GM19099 (cell line): ENCODE results near the gene MCTP1.

Experiments used
- POLR2A ChIP-seq: IDR thresholded peaks from 3 replicates; pipeline ENCODE4 v1.6.1; 2011; ENCODE audit warnings: low read depth; ENCODE audit not compliant: insufficient read length; ENCODE audit errors: extremely low read depth

The MCTP1 gene

DNA sequence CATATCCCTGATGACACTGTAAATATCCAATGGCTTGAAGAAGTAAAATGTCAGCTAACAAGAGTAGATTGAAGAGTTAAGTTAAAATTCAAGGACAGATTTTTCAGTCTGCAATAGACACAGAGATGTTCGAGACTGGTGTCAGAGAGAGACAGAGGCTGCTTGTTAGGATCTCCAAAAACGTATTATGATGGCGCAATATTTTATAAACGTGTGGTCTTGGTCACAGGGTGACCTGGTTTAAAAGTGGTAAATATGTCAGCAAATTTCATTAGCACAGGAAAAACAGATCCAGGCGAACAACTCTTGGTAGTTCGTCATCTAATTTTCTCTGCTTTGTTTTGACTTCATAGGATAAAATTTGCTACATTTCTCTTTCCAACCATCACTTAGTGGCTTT lies 317.4 kb downstream of the MCTP1 start:
- TF ChIP-seq POLR2A = no peak

DNA sequence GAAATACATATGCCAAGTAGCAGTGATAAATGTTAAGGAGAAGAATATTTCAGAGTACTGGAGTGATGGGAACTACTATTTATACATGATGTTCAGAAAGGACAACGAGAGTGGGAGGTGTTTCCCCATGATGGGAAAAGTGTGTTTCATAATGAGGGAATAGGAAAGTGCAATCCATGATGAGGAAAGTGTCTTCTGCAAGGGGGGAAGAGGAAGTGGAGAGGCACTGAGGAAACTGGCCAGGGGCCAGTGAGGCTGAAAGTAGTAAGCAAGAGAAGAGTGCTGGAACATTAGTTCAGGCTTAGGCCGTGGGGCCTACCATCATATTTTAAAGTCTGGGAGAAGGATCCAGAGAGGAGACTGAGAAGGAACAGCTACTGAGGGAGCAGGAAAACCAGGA lies 339.2 kb downstream of the MCTP1 start:
- no peak for TF ChIP-seq POLR2A

- no peak for TF ChIP-seq POLR2A
These were observed 340.7 kb downstream of the MCTP1 start for GRCh38 chr5:94944160-94944559.

- no peak for TF ChIP-seq POLR2A
These were observed 343.7 kb downstream of the MCTP1 start for GRCh38 chr5:94941122-94941755.

GRCh38 chr5:94932259-94932658 lies 352.6 kb downstream of the MCTP1 start:
- no peak for TF ChIP-seq POLR2A

GRCh38 chr5:94928891-94929290 lies 356.0 kb downstream of the MCTP1 start:
- TF ChIP-seq POLR2A = no peak

DNA sequence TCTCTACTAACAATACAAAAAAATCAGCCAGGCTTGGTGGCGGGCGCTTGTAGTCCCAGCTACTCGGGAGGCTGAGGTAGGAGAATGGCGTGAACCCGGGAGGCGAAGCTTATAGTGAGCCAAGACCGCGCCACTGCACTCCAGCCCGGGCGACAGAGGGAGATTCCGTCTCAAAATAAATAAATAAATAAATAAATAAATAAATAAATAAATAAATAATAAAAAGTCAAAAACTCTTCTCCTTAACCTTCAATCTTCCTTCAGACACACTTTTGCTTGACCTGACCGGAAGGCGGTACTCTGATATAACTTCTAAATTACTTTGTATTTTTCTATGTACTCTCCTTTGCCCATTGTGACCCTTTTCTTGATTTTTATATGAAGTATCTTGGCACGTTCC lies 364.3 kb downstream of the MCTP1 start:
- no peak for TF ChIP-seq POLR2A

DNA sequence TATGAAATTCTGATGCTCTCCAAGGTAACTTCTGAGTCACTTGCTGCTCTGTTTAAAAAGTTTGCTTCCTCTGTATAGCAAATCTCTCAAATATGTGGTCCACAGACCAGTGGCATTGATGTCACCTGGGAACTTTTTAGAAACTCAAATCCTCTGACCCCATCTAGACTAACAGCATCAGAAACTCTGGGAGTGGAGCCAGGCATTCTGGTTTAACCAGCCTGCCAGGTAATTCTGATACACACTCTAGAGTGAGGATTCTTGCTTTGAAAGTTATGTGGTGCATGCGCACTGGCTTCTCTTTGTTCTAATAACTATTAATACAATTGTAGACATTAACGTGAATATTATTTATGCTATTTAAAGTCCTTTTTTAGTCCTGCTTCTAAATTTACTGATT lies 368.3 kb downstream of the MCTP1 start:
- TF ChIP-seq POLR2A = no peak

- TF ChIP-seq POLR2A = no peak
These were observed 373.6 kb downstream of the MCTP1 start for GRCh38 chr5:94911276-94911675.

- TF ChIP-seq POLR2A = no peak
These were observed 374.2 kb downstream of the MCTP1 start for GRCh38 chr5:94910721-94911120.

DNA sequence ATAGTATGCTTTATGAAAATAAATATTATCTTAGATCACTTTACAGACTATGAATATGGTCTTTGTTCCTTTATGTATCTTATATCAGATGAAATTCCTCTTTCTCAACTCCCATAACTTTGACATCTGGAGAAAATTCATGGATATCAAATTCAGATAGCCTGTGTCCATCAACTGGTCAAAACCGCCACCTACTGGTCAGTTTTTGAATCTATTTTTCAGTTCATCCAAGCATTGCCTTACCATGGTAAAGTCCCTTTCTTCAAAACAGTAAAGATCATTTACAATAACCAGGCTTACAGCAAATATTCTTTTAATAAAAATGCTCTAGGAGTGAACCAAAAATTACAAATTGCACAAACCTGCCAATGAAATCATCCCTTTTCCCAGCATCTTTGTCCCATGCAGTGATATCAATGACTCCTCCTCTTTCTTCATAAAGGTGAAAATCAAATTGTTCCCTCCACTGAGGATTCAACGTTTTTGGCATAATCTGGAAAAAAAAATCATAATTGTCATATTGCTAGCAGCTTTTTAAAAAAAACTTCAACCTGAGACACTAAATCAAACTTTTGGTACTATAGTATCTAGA lies 375.9 kb downstream of the MCTP1 start:
- no peak for TF ChIP-seq POLR2A

DNA sequence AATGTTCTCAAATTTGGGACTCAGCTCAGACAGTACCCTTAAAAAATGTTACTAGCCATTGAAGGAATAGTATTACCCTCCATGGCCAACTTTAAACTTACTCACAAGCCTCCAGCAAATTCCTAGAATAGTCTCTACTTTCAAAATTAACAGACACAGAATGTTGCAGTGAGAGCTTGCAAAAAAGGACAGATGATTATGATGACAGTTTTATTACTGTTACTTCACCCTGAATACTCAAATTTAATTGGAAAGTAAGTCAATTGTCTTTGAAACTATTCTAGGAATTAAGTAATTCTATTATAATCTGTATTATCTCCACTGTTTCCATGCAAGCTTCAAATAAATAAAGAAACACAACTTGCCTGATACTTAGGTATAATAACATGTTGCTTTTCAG lies 378.1 kb downstream of the MCTP1 start:
- TF ChIP-seq POLR2A = no peak

GRCh38 chr5:94903726-94904125 lies 381.2 kb downstream of the MCTP1 start:
- TF ChIP-seq POLR2A = no peak

- TF ChIP-seq POLR2A = no peak
These were observed 383.5 kb downstream of the MCTP1 start for GRCh38 chr5:94901191-94901979.

GRCh38 chr5:94900006-94900505 lies 384.8 kb downstream of the MCTP1 start:
- no peak for TF ChIP-seq POLR2A
